GM12891 (cell line): Measurements from ENCODE around the gene CMPK1.

Experiments
- POLR2A ChIP-seq: IDR thresholded peaks from 2 replicates; pipeline ENCODE4 v1.6.1; 2011; ENCODE audit warnings: low read depth, low read length, control low read depth
- POLR2AphosphoS5 ChIP-seq: IDR thresholded peaks from 2 replicates; pipeline ENCODE4 v1.6.1; 2011; ENCODE audit warnings: low read depth, low read length, control low read depth
- TAF1 ChIP-seq: IDR thresholded peaks from 2 replicates; pipeline ENCODE4 v1.6.1; 2011; ENCODE audit warnings: low read depth, low read length, control low read depth

- TF ChIP-seq POLR2A (no peak), POLR2AphosphoS5 (no peak), TAF1 (no peak)
Observed at GRCh38 chr1:47348246-47348645, 14.7 kb downstream of the CMPK1 start.
